BE2C (cell line): ENCODE results near the gene LCN9.

Source experiments
- DNase-seq: peaks from one replicate; pipeline ENCODE4 v3.0.0-alpha.2; 2020
- H3K27me3 ChIP-seq: fragments of 250-450 bp; sonication (Bioruptor Pico); 2 replicates; pipeline ENCODE4 v1.5.1; 2020; ENCODE audit warnings: mild to moderate bottlenecking
- H3K36me3 ChIP-seq: fragments of 250-450 bp; sonication (Bioruptor Pico); 2 replicates; pipeline ENCODE4 v1.5.1; 2020; ENCODE audit warnings: mild to moderate bottlenecking
- H3K4me1 ChIP-seq: fragments of 250-450 bp; sonication (Bioruptor Pico); 2 replicates; pipeline ENCODE4 v1.5.1; 2020
- H3K4me3 ChIP-seq: 2 replicates; pipeline ENCODE4 v1.5.1; 2011; ENCODE audit warnings: low read depth, low read length
- H3K9me3 ChIP-seq: fragments of 250-450 bp; sonication (Bioruptor Pico); 2 replicates; pipeline ENCODE4 v1.5.1; 2020
- TF ChIP-seq, protein P1 (sequence below): IDR thresholded peaks from 2 replicates; pipeline ENCODE4 v1.5.1; 2012; ENCODE audit warnings: mild to moderate bottlenecking, low read depth, low read length

LCN9 gene

DNA sequence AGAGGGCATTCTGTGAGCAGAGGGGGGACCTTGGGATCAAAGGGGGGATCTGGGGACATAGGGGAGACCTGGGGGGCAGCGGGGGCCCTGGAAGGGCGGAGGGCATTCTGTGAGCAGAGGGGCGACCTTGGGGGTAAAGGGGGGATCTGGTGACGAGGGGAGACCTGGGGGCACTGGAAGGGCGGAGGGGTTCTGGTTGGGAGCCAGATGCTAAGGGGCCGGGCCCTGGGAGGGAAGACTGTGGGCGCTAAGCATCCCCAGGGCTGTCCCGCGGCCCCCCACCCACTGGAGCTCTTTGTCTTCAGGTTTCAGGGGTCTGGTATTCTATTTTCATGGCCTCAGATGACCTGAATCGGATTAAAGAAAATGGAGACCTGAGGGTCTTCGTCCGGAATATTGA, 748 bp downstream of the LCN9 start:
- Histone ChIP-seq H3K4me1 (peaks cover 14% of the 10 kb centered on the region), H3K36me3 (no peaks in the 10 kb centered on the region), H3K4me3 (no peak overlapping the region), H3K9me3 (no peaks in the 10 kb centered on the region), H3K27me3 (no peaks in the 10 kb centered on the region)
- TF ChIP-seq, protein P1, sequence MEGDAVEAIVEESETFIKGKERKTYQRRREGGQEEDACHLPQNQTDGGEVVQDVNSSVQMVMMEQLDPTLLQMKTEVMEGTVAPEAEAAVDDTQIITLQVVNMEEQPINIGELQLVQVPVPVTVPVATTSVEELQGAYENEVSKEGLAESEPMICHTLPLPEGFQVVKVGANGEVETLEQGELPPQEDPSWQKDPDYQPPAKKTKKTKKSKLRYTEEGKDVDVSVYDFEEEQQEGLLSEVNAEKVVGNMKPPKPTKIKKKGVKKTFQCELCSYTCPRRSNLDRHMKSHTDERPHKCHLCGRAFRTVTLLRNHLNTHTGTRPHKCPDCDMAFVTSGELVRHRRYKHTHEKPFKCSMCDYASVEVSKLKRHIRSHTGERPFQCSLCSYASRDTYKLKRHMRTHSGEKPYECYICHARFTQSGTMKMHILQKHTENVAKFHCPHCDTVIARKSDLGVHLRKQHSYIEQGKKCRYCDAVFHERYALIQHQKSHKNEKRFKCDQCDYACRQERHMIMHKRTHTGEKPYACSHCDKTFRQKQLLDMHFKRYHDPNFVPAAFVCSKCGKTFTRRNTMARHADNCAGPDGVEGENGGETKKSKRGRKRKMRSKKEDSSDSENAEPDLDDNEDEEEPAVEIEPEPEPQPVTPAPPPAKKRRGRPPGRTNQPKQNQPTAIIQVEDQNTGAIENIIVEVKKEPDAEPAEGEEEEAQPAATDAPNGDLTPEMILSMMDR = no peak
- no peak for DNase-seq

DNA sequence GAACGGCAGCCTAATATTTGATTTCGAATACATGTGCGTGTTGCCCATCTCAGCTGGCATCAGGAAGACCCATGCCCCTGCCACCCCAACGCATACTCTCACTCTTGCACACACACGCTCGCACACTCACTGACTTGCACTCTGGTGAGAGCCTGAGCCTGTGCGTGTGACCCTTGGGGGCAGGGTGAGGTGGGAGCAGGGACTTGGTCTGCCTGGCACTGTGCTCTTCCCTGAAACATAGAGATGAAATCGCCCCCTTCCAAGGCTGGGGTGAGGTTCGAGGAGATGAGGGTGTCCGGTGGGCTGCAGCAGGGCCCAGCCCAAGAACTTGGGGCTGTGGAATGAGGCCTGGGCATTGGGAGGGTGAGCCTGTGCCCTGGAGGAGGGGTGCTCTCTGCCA, 1.2 kb downstream of the LCN9 start:
- TF ChIP-seq, protein P1 = no peak
- H3K27me3 ChIP-seq = no peaks in the 10 kb centered on the region
- H3K36me3 ChIP-seq = no peaks in the 10 kb centered on the region
- no peak overlapping the region for H3K4me3 ChIP-seq
- no peak for DNase-seq
- H3K9me3 ChIP-seq = no peaks in the 10 kb centered on the region
- peaks cover 14% of the 10 kb centered on the region for H3K4me1 ChIP-seq

DNA sequence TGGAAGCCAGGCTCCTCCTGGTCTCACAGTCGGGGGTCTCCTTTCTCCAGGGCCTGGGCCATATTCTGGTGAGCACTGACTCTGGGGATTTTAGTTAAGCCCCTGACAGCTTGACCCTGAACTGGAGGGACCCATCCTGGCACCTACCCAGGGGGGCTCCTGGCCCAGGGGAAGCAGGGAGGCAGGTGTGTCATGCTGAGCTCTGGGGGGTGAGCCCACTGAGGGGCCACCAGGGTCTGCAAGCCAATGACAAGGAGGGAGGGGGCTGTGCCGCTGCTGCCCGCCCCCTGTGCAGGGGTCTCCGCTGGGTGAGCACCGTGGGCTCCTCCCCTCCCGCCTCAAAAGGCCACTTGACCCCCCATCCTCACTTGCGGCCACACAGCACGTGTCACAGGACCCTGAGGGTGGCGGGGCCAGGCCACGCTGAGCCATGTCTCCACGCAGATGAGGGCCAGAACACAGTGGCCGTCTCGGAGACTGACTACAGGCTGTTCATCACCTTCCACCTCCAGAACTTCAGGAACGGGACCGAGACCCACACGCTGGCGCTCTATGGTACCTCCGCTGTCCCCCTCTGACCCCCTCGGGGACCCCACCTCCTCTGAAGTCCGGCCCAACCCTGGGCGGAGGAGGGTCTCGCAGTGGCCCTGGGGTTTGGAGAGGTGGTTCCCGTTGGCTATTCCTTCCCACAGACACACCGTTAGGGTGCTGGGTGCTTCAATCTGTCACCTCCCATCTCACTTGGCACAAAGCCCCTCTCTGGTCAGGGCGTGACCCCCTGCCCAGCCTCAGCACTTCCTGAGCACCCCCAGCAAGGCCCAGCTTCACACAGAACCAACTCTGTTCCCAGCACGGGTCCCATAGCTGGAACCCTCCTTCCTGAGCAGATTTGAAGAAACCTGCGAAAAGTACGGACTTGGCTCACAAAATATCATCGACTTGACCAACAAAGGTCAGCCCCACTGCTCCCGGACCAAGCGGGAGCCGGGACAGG, 2.0 kb downstream of the LCN9 start:
- Histone ChIP-seq H3K9me3 (no peaks in the 10 kb centered on the region), H3K4me3 (no peak overlapping the region), H3K4me1 (peaks cover 14% of the 10 kb centered on the region), H3K27me3 (no peaks in the 10 kb centered on the region; the same call in 1 of the 2 replicates), H3K36me3 (no peaks in the 10 kb centered on the region)
- DNase-seq = no peak
- TF ChIP-seq, protein P1 = no peak

DNA sequence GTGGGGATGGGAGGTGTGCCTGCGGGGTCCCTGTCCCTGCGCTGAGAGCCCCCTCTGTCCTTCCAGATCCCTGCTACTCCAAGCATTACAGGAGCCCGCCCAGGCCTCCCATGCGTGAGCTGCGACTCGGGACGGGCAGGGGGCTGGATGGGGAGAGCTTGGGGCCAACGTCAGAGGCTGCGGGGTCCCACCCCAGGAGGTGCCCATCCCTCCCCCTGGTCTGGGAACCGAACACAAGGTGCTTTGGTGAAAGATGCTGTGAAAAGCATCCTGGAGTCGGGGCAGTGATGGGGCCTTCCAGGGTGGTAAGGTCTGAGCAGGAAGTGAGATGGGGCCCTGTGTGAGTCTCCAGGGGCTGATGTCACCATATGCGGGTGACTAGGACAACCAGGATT, 2.7 kb downstream of the LCN9 start:
- DNase-seq = no peak
- H3K4me1 ChIP-seq = peaks cover 14% of the 10 kb centered on the region
- H3K27me3 ChIP-seq = no peaks in the 10 kb centered on the region; the same call in 1 of the 2 replicates
- no peaks in the 10 kb centered on the region for H3K36me3 ChIP-seq
- H3K9me3 ChIP-seq = no peaks in the 10 kb centered on the region
- TF ChIP-seq, protein P1 = no peak
- H3K4me3 ChIP-seq = no peak overlapping the region

DNA sequence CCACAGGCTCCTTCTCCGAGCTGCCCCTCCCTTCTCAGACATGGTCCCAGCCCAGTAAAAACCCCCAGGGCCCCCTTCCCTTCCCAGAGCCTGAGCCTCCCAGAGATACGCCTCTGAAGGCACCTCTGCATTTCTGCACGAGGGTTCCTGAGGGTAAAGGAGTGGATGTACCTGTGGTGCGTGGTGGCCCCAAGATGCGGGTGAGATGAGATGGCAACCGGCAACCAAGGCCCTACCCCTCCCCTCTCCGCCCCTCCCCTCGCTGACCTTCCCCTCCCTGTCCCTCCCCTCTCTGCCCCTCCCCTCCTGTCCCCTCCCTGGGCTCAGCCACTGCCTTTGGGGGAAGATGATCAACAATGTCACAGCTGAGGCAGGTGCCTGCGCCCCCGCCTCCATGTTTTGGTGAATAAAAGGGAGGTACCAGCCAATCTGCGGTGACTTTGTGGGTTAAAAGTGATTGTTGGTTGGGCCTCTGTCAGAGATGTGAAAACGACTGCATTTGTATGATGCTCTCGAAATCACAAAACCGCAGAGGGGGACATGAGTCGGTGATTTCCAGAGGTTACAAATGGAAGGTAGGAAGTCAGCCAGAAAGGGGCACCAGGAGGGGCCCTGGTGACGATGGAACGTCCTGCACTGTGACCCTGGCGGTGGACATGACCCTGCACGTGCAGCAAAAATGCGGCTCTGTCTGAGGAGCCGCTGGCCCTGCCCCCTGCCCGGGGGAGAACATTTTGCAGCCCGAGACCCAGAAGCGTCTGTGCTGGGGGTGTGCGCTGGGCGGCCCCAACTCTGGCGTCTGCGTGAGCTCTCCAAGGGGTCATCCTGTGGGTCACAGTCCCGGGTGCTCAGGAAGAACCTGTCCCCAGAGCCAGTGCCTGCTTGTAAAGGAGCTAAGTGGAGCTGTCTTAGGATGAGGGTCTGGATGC, 3.7 kb downstream of the LCN9 start:
- DNase-seq = no peak
- H3K9me3 ChIP-seq = no peaks in the 10 kb centered on the region
- no peaks in the 10 kb centered on the region for H3K36me3 ChIP-seq
- H3K4me1 ChIP-seq = peaks cover 13% of the 10 kb centered on the region
- TF ChIP-seq, protein P1 = no peak
- no peaks in the 10 kb centered on the region; the same call in none of the 2 replicates for H3K27me3 ChIP-seq
- H3K4me3 ChIP-seq = no peak overlapping the region
